IPS-15b (cell line): ENCODE results near the gene C4orf33.
A peak's percentile ranks its signal among the peaks of the same experiment; 100 is the strongest.
"Not testable (repeated sequence)": the region's sequence is repeated elsewhere in the genome, so short reads cannot be mapped to it uniquely, and the experiment has no call there.

Experiments
- H3K27me3 ChIP-seq: one replicate; pipeline ENCODE4 v1.6.1; 2013; ENCODE audit warnings: low read length; ENCODE audit not compliant: control insufficient read depth, insufficient read depth
- H3K36me3 ChIP-seq: one replicate; pipeline ENCODE4 v1.6.1; 2013; ENCODE audit warnings: low read length; ENCODE audit not compliant: control insufficient read depth, insufficient read depth
- H3K4me1 ChIP-seq: one replicate; pipeline ENCODE4 v1.6.1; 2013; ENCODE audit warnings: mild to moderate bottlenecking, low read length; ENCODE audit not compliant: control insufficient read depth, insufficient read depth
- H3K4me3 ChIP-seq: one replicate; pipeline ENCODE4 v1.5.1; 2013; ENCODE audit warnings: low read depth, low read length
- H3K9ac ChIP-seq: one replicate; pipeline ENCODE4 v1.6.1; 2013; ENCODE audit warnings: low read depth, mild to moderate bottlenecking, low read length
- H3K9me3 ChIP-seq: one replicate; pipeline ENCODE4 v1.6.1; 2013; ENCODE audit warnings: mild to moderate bottlenecking, low read length; ENCODE audit not compliant: control insufficient read depth, insufficient read depth

C4orf33 gene

GRCh38 chr4:129093191-129093920, 2.6 kb upstream of the C4orf33 start, which contains the start of gene SCLT1:
TSS of gene SCLT1 (minus strand) at chr4:129093539. CDS start at chr4:129093103, 436 bp downstream.
- Histone ChIP-seq H3K9me3 (no peaks in the 10 kb centered on the region), H3K36me3 (no peaks in the 10 kb centered on the region), H3K27me3 (no peaks in the 10 kb centered on the region), H3K4me1 (peaks cover 7% of the 10 kb centered on the region), H3K4me3 (peak within 1 kb of the TSS; percentile 94), H3K9ac (peak within 1 kb of the TSS; percentile 89)

DNA sequence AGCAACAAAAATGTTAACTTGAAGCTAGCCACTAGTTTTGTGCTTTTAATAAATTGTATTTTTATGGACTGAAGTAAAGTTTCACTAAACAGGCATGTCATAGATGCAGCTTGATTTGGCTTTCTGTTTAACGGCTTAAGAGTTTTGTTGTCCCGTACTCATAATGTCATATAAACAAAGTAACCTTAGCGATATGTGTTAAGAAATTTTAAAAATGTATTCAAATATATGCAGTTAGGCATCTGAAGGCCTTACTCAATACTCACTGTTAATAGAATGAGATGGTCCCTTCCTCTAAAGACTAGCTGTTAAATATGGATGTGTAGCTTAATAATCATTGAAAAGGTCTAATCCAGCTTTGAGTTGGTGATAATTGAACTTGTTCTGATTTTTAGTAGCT, 1.6 kb upstream of the C4orf33 start:
- H3K4me1 ChIP-seq = peaks cover 7% of the 10 kb centered on the region

GRCh38 chr4:129098531-129099001, 2.6 kb downstream of the C4orf33 start:
- H3K9me3 ChIP-seq = no peaks in the 10 kb centered on the region
- no peak overlapping the region for H3K9ac ChIP-seq
- no peak overlapping the region for H3K4me3 ChIP-seq
- H3K36me3 ChIP-seq = no peaks in the 10 kb centered on the region
- H3K27me3 ChIP-seq = no peaks in the 10 kb centered on the region
- H3K4me1 ChIP-seq = no peaks in the 10 kb centered on the region

More for the DNA sequence above, 1.6 kb upstream of the C4orf33 start:
- Histone ChIP-seq H3K36me3 (no peaks in the 10 kb centered on the region), H3K9me3 (no peaks in the 10 kb centered on the region), H3K9ac (no peak overlapping the region), H3K4me3 (no peak overlapping the region), H3K27me3 (no peaks in the 10 kb centered on the region)

- H3K4me1 ChIP-seq = peaks cover 3% of the 10 kb centered on the region
- no peak overlapping the region for H3K4me3 ChIP-seq
- H3K9ac ChIP-seq = no peak overlapping the region
- no peaks in the 10 kb centered on the region for H3K27me3 ChIP-seq
- no peaks in the 10 kb centered on the region for H3K36me3 ChIP-seq
- H3K9me3 ChIP-seq = no peaks in the 10 kb centered on the region
These were observed 14.2 kb downstream of the C4orf33 start for GRCh38 chr4:129109965-129110824.

- Histone ChIP-seq H3K9ac (no peak overlapping the region), H3K36me3 (no peaks in the 10 kb centered on the region), H3K9me3 (no peaks in the 10 kb centered on the region), H3K27me3 (no peaks in the 10 kb centered on the region), H3K4me3 (no peak overlapping the region), H3K4me1 (peaks cover 3% of the 10 kb centered on the region)
These were observed 15.0 kb downstream of the C4orf33 start for GRCh38 chr4:129110931-129111330.

DNA sequence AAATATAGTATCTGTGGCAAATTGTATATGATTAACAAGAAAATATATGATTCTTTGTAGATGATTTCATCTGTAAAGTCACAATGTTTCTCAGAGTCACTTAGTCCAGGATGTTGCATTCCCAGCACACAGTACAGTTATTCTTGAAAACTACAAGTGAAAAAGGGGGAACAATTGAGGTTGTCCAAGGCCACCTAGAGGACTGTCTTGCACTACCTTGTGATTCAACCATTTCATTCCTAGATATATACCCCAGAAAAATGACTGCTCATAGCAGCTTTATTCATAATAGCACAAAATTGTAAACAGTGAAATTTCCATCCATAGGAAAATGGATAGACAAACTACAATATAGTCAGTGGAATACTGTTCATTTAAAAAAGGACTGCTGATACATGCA, 16.0 kb downstream of the C4orf33 start:
- Histone ChIP-seq H3K36me3 (no peaks in the 10 kb centered on the region), H3K9me3 (no peaks in the 10 kb centered on the region), H3K4me1 (peaks cover 3% of the 10 kb centered on the region), H3K4me3 (no peak overlapping the region), H3K27me3 (no peaks in the 10 kb centered on the region), H3K9ac (no peak overlapping the region)

DNA sequence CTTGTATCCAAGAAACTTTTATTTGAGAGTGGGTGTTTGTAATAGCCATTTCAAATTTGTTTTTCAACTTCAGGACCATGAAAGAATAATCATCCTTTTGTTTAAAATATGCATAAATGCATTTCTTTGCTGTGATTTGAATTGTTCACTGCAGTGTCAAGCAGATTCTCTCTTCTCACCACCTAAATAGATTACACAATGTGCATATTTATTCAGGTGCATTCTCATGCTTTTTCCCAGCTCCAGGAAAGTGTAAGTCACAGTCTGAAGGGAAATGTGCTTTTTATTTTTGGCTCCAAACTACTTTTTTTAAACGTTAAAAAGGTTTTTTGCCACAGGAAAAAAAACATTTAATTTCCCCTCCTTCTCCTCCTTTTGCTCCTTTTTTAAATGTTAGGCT, 17.5 kb downstream of the C4orf33 start:
- Histone ChIP-seq H3K4me3 (no peak overlapping the region), H3K36me3 (no peaks in the 10 kb centered on the region), H3K27me3 (no peaks in the 10 kb centered on the region), H3K9ac (no peak overlapping the region), H3K4me1 (peaks cover 3% of the 10 kb centered on the region), H3K9me3 (no peaks in the 10 kb centered on the region)

- Histone ChIP-seq H3K9ac (no peak overlapping the region), H3K36me3 (no peaks in the 10 kb centered on the region), H3K4me3 (no peak overlapping the region), H3K27me3 (no peaks in the 10 kb centered on the region), H3K4me1 (peaks cover 3% of the 10 kb centered on the region), H3K9me3 (no peaks in the 10 kb centered on the region)
These were observed 18.0 kb downstream of the C4orf33 start for GRCh38 chr4:129113919-129114318.

- H3K27me3 ChIP-seq = no peaks in the 10 kb centered on the region
- H3K9ac ChIP-seq = no peak overlapping the region
- no peaks in the 10 kb centered on the region for H3K9me3 ChIP-seq
- H3K36me3 ChIP-seq = no peaks in the 10 kb centered on the region
- H3K4me3 ChIP-seq = no peak overlapping the region
- H3K4me1 ChIP-seq = no peaks in the 10 kb centered on the region
These were observed 21.8 kb downstream of the C4orf33 start for GRCh38 chr4:129117705-129118104.

DNA sequence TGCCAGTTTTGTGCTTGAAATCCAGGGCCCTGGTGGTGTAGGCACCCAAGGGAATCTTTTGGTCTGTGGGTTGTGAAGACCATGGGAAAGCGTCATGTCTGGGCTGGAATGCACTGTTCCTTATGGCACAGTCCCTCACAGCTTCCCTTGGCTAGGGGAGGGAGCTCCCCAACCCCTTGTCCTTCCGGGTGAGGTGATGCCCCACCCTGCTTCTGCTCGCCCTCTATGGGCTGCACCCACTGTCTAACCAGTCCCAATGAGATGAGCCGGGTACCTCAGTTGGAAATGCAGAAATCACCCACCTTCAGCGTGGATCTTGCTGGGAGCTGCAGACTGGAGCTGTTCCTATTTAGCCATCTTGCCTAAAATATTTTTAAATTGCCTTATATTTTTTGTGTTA, 30.7 kb downstream of the C4orf33 start:
- not testable (repeated sequence) for H3K4me3 ChIP-seq, H3K4me1 ChIP-seq, H3K36me3 ChIP-seq, H3K27me3 ChIP-seq, H3K9ac ChIP-seq, H3K9me3 ChIP-seq

DNA sequence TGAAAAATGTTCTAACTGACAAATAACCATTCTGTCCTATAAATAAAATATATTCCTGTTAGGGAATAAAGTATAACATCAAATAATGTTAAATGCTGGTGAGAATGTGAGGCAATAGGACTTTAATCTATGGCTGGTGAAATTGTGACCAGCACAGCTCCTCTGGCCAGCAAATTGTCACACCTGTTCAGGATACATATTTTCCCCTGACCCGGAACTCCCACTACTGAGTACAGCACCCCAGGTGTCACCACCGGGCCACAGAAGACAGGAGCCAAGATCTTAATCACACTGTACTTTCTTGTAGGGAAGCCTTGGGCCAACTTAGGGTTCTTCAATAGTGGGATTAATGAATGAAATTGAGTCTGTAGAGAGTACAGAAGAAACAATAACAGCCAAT, 33.2 kb downstream of the C4orf33 start:
- Histone ChIP-seq H3K27me3 (no peaks in the 10 kb centered on the region), H3K36me3 (no peaks in the 10 kb centered on the region), H3K9ac (no peak overlapping the region), H3K4me3 (no peak overlapping the region), H3K4me1 (no peaks in the 10 kb centered on the region), H3K9me3 (no peaks in the 10 kb centered on the region)

- H3K27me3 ChIP-seq = no peaks in the 10 kb centered on the region
These were observed 35.4 kb downstream of the C4orf33 start for GRCh38 chr4:129131343-129131742.

More at GRCh38 chr4:129131343-129131742, 35.4 kb downstream of the C4orf33 start:
- Histone ChIP-seq H3K4me1 (no peaks in the 10 kb centered on the region), H3K9me3 (no peaks in the 10 kb centered on the region), H3K9ac (no peak overlapping the region), H3K4me3 (no peak overlapping the region), H3K36me3 (no peaks in the 10 kb centered on the region)
